GM12874 (cell line): ENCODE measurements around the gene OLR1.

Experiments
- CTCF ChIP-seq: IDR thresholded peaks from 2 replicates; pipeline ENCODE4 v1.5.1; 2011; ENCODE audit warnings: low read depth, mild to moderate bottlenecking, control low read depth, low read length, moderate library complexity; ENCODE audit not compliant: insufficient read depth

Gene OLR1

GRCh38 chr12:10126413-10126812, 45.5 kb downstream of the OLR1 start:
- TF ChIP-seq CTCF, result no peak

GRCh38 chr12:10122689-10123088, 49.2 kb downstream of the OLR1 start:
- TF ChIP-seq CTCF, result no peak

GRCh38 chr12:10121278-10121677, 50.7 kb downstream of the OLR1 start:
- no peak for TF ChIP-seq CTCF

- no peak for TF ChIP-seq CTCF
Observed at GRCh38 chr12:10119066-10119465, 52.9 kb downstream of the OLR1 start.

- TF ChIP-seq CTCF, result no peak
Observed at GRCh38 chr12:10115890-10116289, 56.0 kb downstream of the OLR1 start.

- TF ChIP-seq CTCF, result no peak
Observed at GRCh38 chr12:10115311-10115710, 56.6 kb downstream of the OLR1 start.

GRCh38 chr12:10113920-10114319, 58.0 kb downstream of the OLR1 start:
- no peak for TF ChIP-seq CTCF

GRCh38 chr12:10113075-10113474, 58.9 kb downstream of the OLR1 start:
- TF ChIP-seq CTCF, result no peak
